Urinary bladder (tissue), 4 donors: ENCODE results near the gene MATR3. TPM values are rescaled to one million over a fixed set of nuclear protein-coding genes. Genes with fewer than 3 reads are reported as not detected.
"Not testable (repeated sequence)": the region's sequence is repeated elsewhere in the genome, so short reads cannot be mapped to it uniquely, and the experiment has no call there.

Experiments
- DNase-seq: peaks from one replicate; pipeline ENCODE4 v3.0.0-alpha.2; 2015; ENCODE audit errors: extremely low spot score
- H3K27ac ChIP-seq: one replicate; pipeline ENCODE4 v1.5.1; 2013; ENCODE audit warnings: low read depth, mild to moderate bottlenecking, moderate library complexity
- H3K36me3 ChIP-seq: one replicate; pipeline ENCODE4 v1.6.1; 2013; ENCODE audit warnings: mild to moderate bottlenecking, moderate library complexity; ENCODE audit not compliant: insufficient read depth
- H3K4me1 ChIP-seq: one replicate; pipeline ENCODE4 v1.6.1; 2013; ENCODE audit warnings: mild to moderate bottlenecking, moderate library complexity; ENCODE audit not compliant: insufficient read depth
- H3K4me3 ChIP-seq: one replicate; pipeline ENCODE4 v1.5.1; 2013; ENCODE audit warnings: low read depth, low read length
- WGBS: extraction: QIAGEN DNeasy Blood & Tissue Kit; methylation state at CpG from one replicate; pipeline ENCODE4 v1.1.7; 2013; 5-methylcytosine and 5-hydroxymethylcytosine counted together
- polyA plus RNA-seq: library from polyadenylated mRNA; stranded (reverse); fragments of 200-250 nt; gene quantifications from one replicate; pipeline ENCODE4 v1.2.3, GENCODE V29; 2013
- total RNA-seq: library from RNA; depleted of rRNA; stranded (reverse); fragments of >200 nt; gene quantifications from one replicate; pipeline ENCODE4 v1.2.3, GENCODE V29; 2014
- donor health status: healthy with polysubstance abuse.
- donor health status: healthy.

Gene MATR3
- total and polyA plus RNA-seq, 2 donors, result 163 to 454 TPM

- Histone ChIP-seq H3K27ac (no peak overlapping the region), H3K36me3 (no peaks in the 10 kb centered on the region), H3K4me1 (peaks cover 6% of the 10 kb centered on the region), H3K4me3 (no peak overlapping the region)
- no peak for DNase-seq
- WGBS, result 82% methylated on average over 12 of the region's 12 CpGs
Measured at GRCh38 chr5:139296862-139297326, 3.4 kb downstream of the MATR3 start.

DNA sequence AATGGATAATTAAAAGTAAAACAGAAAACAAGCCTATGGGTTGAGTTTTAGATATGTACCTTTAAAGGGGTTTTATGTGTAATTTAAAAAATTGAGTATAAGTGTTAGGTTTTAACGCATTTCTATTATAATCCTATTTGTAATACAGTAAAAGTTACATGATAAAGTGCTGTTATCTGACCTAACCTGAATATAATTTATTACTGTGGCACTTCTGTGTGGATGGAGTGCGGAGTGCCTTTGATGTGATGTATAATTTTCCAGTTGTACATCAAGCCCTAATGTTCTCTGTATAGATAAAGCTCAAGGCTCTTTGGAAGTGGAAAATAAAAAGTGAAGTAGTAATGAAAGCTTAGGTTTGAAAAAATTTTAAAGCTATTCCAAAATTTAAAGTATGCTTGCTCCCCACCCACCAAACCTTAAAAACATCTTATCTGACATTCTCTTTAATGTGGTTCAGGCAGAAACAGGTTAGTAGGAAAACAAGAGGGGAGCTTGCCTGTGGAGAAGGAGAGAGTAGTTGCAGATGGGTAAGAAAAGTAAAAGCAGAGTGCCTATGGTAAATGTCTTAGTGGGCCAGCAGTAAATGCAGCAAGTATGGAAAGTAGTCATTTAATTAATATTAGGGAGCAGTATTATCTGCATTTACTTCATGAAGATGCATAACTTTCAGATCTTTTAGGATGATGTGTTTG, 4.0 kb downstream of the MATR3 start:
- no peak overlapping the region for H3K27ac ChIP-seq
- H3K4me3 ChIP-seq, result no peak overlapping the region
- no peak for DNase-seq
- peaks cover 6% of the 10 kb centered on the region for H3K4me1 ChIP-seq
- no peaks in the 10 kb centered on the region for H3K36me3 ChIP-seq
- 53% methylated on average over 2 of the region's 2 CpGs for WGBS

DNA sequence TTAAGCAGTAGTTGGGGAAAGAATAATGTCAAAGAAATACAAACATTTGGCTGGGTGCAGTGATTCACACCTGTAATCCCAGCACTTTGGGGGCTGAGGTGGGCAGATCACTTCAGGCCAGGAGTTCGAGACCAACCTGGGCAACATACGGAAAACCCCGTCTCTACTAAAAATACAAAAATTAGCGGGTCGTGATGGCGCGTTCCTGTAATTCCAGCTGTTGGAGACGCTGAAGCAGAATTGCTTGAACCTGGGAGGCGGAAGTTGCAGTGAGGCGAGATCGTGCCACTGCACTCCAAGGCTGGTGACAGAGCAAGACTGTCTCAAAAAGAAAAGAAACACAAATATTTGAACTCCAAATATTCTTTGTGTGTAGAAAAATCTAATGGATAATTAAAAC, 4.7 kb downstream of the MATR3 start:
- 58% methylated on average over 11 of the region's 11 CpGs for WGBS
- H3K27ac ChIP-seq, result no peak overlapping the region
- peaks cover 6% of the 10 kb centered on the region for H3K4me1 ChIP-seq
- H3K4me3 ChIP-seq, result no peak overlapping the region
- no peaks in the 10 kb centered on the region for H3K36me3 ChIP-seq
- no peak for DNase-seq

DNA sequence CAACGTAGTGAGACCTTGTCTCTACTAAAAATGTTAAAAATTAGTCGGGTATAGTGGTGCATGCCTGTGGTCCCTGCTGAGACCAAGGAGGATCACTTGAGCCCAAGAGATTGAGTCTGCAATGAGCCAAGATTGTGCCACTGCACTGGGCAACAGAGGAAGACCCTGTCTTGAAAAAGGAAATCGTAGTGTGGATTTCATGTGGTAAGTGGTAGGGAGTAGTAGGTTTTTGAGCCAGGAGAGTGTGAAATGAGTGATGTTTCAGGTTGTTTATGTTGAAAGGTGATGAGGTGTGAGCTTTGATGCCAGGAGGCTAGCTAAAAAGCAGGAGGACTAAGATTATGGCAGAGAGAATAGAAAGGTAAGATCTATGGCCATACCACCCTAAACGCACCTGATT, 5.9 kb downstream of the MATR3 start:
- DNase-seq, result no peak
- 56% methylated on average over 4 of the region's 4 CpGs for WGBS
- Histone ChIP-seq H3K36me3 (no peaks in the 10 kb centered on the region), H3K27ac (no peak overlapping the region), H3K4me1 (peaks cover 6% of the 10 kb centered on the region), H3K4me3 (no peak overlapping the region)

GRCh38 chr5:139301808-139302499, 8.4 kb downstream of the MATR3 start:
- DNase-seq, result no peak
- WGBS, result 64% methylated on average over 7 of the region's 7 CpGs
- Histone ChIP-seq H3K36me3 (no peaks in the 10 kb centered on the region), H3K4me3 (no peak overlapping the region), H3K4me1 (peaks cover 6% of the 10 kb centered on the region), H3K27ac (no peak overlapping the region)

- H3K27ac ChIP-seq, result no peak overlapping the region
- no peak overlapping the region for H3K4me3 ChIP-seq
- H3K36me3 ChIP-seq, result no peaks in the 10 kb centered on the region
- H3K4me1 ChIP-seq, result no peaks in the 10 kb centered on the region
- 45% methylated on average over 3 of the region's 3 CpGs for WGBS
- no peak for DNase-seq
Measured at GRCh38 chr5:139304391-139305324, 11.1 kb downstream of the MATR3 start.

- Histone ChIP-seq H3K27ac (no peak overlapping the region), H3K4me1 (no peaks in the 10 kb centered on the region), H3K36me3 (no peaks in the 10 kb centered on the region), H3K4me3 (no peak overlapping the region)
- no peak for DNase-seq
- 26% methylated on average over 1 of the region's 1 CpG for WGBS
Measured at GRCh38 chr5:139306197-139306596, 12.7 kb downstream of the MATR3 start.

- Histone ChIP-seq H3K27ac (no peak overlapping the region), H3K4me1 (no peaks in the 10 kb centered on the region), H3K36me3 (no peaks in the 10 kb centered on the region), H3K4me3 (no peak overlapping the region)
- WGBS, result 54% methylated on average over 3 of the region's 3 CpGs
- DNase-seq, result no peak
Measured at GRCh38 chr5:139306628-139307379, 13.3 kb downstream of the MATR3 start.

- H3K36me3 ChIP-seq, result no peaks in the 10 kb centered on the region
- no peak overlapping the region for H3K27ac ChIP-seq
- H3K4me3 ChIP-seq, result no peak overlapping the region
- no peaks in the 10 kb centered on the region for H3K4me1 ChIP-seq
- no peak for DNase-seq
Measured at GRCh38 chr5:139308797-139309196, 15.3 kb downstream of the MATR3 start.

- DNase-seq, H3K27ac ChIP-seq, H3K4me1 ChIP-seq, H3K4me3 ChIP-seq, H3K36me3 ChIP-seq: not testable (repeated sequence)
- WGBS, result 88% methylated on average over 9 of the region's 9 CpGs
Measured at GRCh38 chr5:139310715-139311186, 17.2 kb downstream of the MATR3 start.

DNA sequence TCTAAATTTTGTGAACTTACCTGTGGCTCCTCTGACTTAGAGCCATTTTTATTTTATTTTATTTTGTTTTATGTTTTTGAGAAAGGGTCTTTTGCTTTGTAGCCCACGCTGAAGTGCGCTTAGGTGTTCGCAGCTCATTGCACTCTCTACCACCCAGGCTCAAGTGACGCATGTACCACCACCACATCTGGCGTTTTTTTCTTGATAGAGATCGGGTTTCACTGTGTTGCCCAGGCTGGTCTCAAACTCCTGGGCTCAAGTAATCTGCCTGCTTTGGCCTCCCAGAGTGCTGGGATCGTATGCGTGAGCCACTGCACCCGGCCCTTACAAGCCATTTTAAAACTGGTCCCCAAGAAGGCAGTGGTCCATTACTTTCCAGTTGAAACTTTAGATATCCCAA, 18.5 kb downstream of the MATR3 start:
- Histone ChIP-seq H3K4me1 (no peaks in the 10 kb centered on the region), H3K36me3 (no peaks in the 10 kb centered on the region), H3K27ac (no peak overlapping the region), H3K4me3 (no peak overlapping the region)
- DNase-seq, result no peak
- WGBS, result 81% methylated on average over 9 of the region's 9 CpGs

DNA sequence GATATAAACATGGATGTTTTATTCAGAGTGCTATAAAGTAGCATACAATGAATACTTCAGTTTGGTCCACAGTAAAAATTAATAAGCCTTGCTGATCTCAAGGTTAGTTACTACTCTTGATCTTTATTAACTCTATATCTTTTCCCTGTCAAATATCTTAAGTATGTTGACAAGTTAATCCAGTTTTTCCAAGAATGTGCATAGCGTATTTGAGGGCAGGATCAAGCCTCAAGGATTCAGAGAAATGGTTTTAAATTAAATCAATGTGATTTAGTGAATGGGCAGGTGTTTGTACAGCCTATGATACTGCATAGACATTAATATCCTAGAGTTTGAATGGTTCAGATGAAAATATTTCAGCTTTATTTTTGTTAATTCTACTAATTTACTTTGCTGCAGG, 20.7 kb downstream of the MATR3 start:
- no peak overlapping the region for H3K27ac ChIP-seq
- H3K4me1 ChIP-seq, result no peaks in the 10 kb centered on the region
- 69% methylated on average over 1 of the region's 1 CpG for WGBS
- no peak overlapping the region for H3K4me3 ChIP-seq
- H3K36me3 ChIP-seq, result no peaks in the 10 kb centered on the region
- no peak for DNase-seq

DNA sequence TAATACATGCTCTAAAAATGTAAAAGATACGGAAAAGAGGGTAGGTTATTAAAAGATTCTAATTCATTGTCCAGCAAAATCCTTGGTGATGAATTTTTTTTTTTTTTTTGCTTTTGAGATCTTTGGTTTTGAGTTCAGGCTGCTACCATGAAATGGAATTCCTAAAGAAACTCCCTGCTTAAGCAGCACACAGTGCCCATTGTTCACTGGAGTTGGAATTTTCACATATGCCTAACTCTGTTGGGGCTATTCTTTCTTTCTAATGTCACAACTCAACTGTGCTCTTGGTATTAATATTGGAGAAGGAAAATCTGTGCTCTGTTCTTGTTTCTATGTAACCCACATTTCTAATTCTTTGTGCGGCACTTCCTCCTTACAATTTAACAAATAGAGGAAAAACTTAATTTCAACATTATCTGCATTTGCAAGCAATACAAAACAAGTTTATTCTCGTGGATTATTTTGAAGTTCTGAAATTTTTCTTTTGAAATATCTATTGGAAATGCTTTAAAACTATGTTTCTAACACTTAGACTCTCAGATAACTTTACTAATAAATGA, 21.6 kb downstream of the MATR3 start:
- WGBS, result 80% methylated on average over 3 of the region's 3 CpGs
- no peaks in the 10 kb centered on the region for H3K4me1 ChIP-seq
- DNase-seq, result no peak
- H3K27ac ChIP-seq, result no peak overlapping the region
- peaks cover 2% of the 10 kb centered on the region for H3K36me3 ChIP-seq
- H3K4me3 ChIP-seq, result no peak overlapping the region
